Endothelial cell of umbilical vein (primary cell): ENCODE results near the gene RDH5. TPM values are rescaled to one million over a fixed set of nuclear protein-coding genes. Genes with fewer than 3 reads are reported as not detected.

ENCODE experiments used
- BruUV-seq: library from RNA; stranded (reverse); fragments of 400-500 nt; replicated peaks from 2 replicates; lab custom pipeline; 2021; lab: Mats Ljungman, UMichigan
- CTCF ChIA-PET: fragments of 300-600, 350-600 bp; sonication (Branson Sonifier 250); formaldehyde crosslinking; loops from one replicate; lab custom pipeline; 2021; ENCODE audit warnings: antibody characterized with exemption, inconsistent platforms; lab: Charles Lee
- POLR2A ChIA-PET: fragments of 300-600, 350-600 bp; sonication (Branson Sonifier 250); formaldehyde crosslinking; loops from one replicate; lab custom pipeline; 2021; ENCODE audit warnings: antibody characterized with exemption, inconsistent platforms; lab: Charles Lee
- DNase-seq: peaks from one replicate; pipeline ENCODE4 v3.0.0-alpha.2; 2011; ENCODE audit warnings: low read depth, low spot score
- FAIRE-seq: peaks from 2 replicates; lab custom pipeline; 2011; peaks lifted over from hg19 to GRCh38; lab: Jason Lieb, UNC
- H2AFZ ChIP-seq: 2 replicates; pipeline ENCODE4 v1.6.0; 2012; ENCODE audit warnings: low read depth, low read length, control low read depth, inconsistent platforms
- H3K27ac ChIP-seq: 2 replicates; pipeline ENCODE4 v1.5.1; 2011; ENCODE audit warnings: low read depth, mild to moderate bottlenecking, control low read depth, low read length, moderate library complexity; ENCODE audit not compliant: insufficient read depth
- H3K27me3 ChIP-seq, 2 experiments: 2 replicates each; pipeline versions ENCODE4 v1.6.0 to v1.6.1; 2011; ENCODE audit warnings: low read length in 2 of 2, mixed read lengths in 1 of 2; ENCODE audit not compliant: control insufficient read depth in 2 of 2, insufficient read depth in 2 of 2
- H3K36me3 ChIP-seq, 2 experiments: 2 replicates in 1 of 2; 3 replicates in 1 of 2; pipeline ENCODE4 v1.5.1; 2011; ENCODE audit warnings: low read length in 2 of 2, mild to moderate bottlenecking in 1 of 2, moderate library complexity in 1 of 2; ENCODE audit not compliant: control insufficient read depth in 2 of 2, insufficient read depth in 2 of 2; ENCODE audit errors: extremely low read depth in 1 of 2
- H3K4me1 ChIP-seq: 3 replicates; pipeline ENCODE4 v1.5.1; 2011; ENCODE audit warnings: mild to moderate bottlenecking, low read length; ENCODE audit not compliant: control insufficient read depth, insufficient read depth; ENCODE audit errors: extremely low read depth
- H3K4me2 ChIP-seq: 2 replicates; pipeline ENCODE4 v1.6.1; 2011; ENCODE audit warnings: low read length, control low read depth, mixed read lengths; ENCODE audit not compliant: insufficient read depth
- H3K4me3 ChIP-seq, 3 experiments: fragments of 200-600 bp in 1 of 3; sonication (generic), shearing (Covaris generic) in 1 of 3; replicated peaks in 1 of 3; 2 replicates each; pipeline ENCODE4 v1.5.1; 2011 to 2016; ENCODE audit warnings: control low read depth in 3 of 3, low read length in 3 of 3, mild to moderate bottlenecking in 2 of 3, inconsistent platforms in 1 of 3, low read depth in 1 of 3, moderate library complexity in 1 of 3; ENCODE audit not compliant: insufficient read depth in 1 of 3
- H3K79me2 ChIP-seq: 2 replicates; pipeline ENCODE4 v1.6.0; 2012; ENCODE audit warnings: low read length, inconsistent platforms; ENCODE audit not compliant: control insufficient read depth, insufficient read depth
- H3K9ac ChIP-seq: replicated peaks from 2 replicates; pipeline ENCODE3; 2011; ENCODE audit warnings: low read length, control low read depth; ENCODE audit not compliant: insufficient read depth; ENCODE audit errors: extremely low read depth
- H3K9me1 ChIP-seq: replicated peaks from 3 replicates; pipeline ENCODE4 v1.6.0; 2011; ENCODE audit warnings: mild to moderate bottlenecking, low read length; ENCODE audit not compliant: control insufficient read depth, insufficient read depth; ENCODE audit errors: extremely low read depth
- H3K9me3 ChIP-seq: replicated peaks from 2 replicates; pipeline ENCODE4 v1.5.1; 2012; ENCODE audit warnings: low read length, inconsistent platforms; ENCODE audit not compliant: control insufficient read depth, insufficient read depth
- H4K20me1 ChIP-seq: replicated peaks from 2 replicates; pipeline ENCODE3; 2011; ENCODE audit warnings: mild to moderate bottlenecking, low read length; ENCODE audit not compliant: control insufficient read depth, insufficient read depth; ENCODE audit errors: extremely low read depth
- CTCF ChIP-seq, 2 donors: IDR thresholded peaks; 1 replicate in 1 of 2; 2 replicates in 1 of 2; pipeline ENCODE4 v1.5.1; 2011; ENCODE audit warnings: low read length in 2 of 2, mild to moderate bottlenecking in 2 of 2, moderate library complexity in 2 of 2, control low read depth in 1 of 2, inconsistent platforms in 1 of 2, low read depth in 1 of 2; ENCODE audit not compliant: insufficient read depth in 1 of 2; ENCODE audit errors: extremely low read depth in 1 of 2
- EZH2 ChIP-seq: IDR thresholded peaks from 2 replicates; pipeline ENCODE4 v1.6.1; 2012; ENCODE audit warnings: borderline replicate concordance, low read depth, mild to moderate bottlenecking, moderate library complexity, low read length, inconsistent platforms; ENCODE audit not compliant: severe bottlenecking
- FOS ChIP-seq: IDR thresholded peaks from 2 replicates; pipeline ENCODE4 v1.6.1; 2011; ENCODE audit warnings: mild to moderate bottlenecking, low read length, moderate library complexity, borderline replicate concordance; ENCODE audit not compliant: insufficient read depth
- GATA2 ChIP-seq: IDR thresholded peaks from 2 replicates; pipeline ENCODE4 v1.7.0; 2011; ENCODE audit warnings: low read depth, mild to moderate bottlenecking, moderate library complexity, mixed read lengths, low read length; ENCODE audit not compliant: insufficient read length, insufficient read depth
- JUN ChIP-seq: IDR thresholded peaks from 2 replicates; pipeline ENCODE4 v1.6.1; 2011; ENCODE audit warnings: borderline replicate concordance, low read depth; ENCODE audit not compliant: insufficient read length, insufficient read depth
- MYC ChIP-seq: IDR thresholded peaks from one replicate; pipeline ENCODE4 v1.6.1; 2011; ENCODE audit warnings: mild to moderate bottlenecking, low read depth, low read length
- POLR2A ChIP-seq: IDR thresholded peaks from 2 replicates; pipeline ENCODE4 v1.6.1; 2012; ENCODE audit warnings: low read depth, mild to moderate bottlenecking, control low read depth, low read length
- POLR2AphosphoS5 ChIP-seq: IDR thresholded peaks from 2 replicates; pipeline ENCODE4 v1.6.1; 2012; ENCODE audit warnings: low read depth, mild to moderate bottlenecking, control low read depth, low read length, moderate library complexity; ENCODE audit not compliant: insufficient read depth
- dilution Hi-C: fragments of 300-500 bp; cut with MboI; formaldehyde crosslinking; loops from one replicate; pipeline ENCODE4 v1.15.0; 2019; ENCODE audit warnings: low sequenced_read_pairs; ENCODE audit not compliant: extremely low pct_ligation_motif_present
- intact Hi-C: fragments of 100-400 bp; cut with micrococcal nuclease; formaldehyde crosslinking; loops from one replicate; pipeline ENCODE4 v1.10.0; 2022
- polyA plus RNA-seq, 4 experiments: library from polyadenylated mRNA; depleted of rRNA in 3 of 4; stranded (reverse) in 3 of 4; unstranded in 1 of 4; fragments of >200 nt; gene quantifications; 2 replicates each; pipeline versions ENCODE4 v1.2.1 to v1.2.3, GENCODE V29; 2011 to 2012; ENCODE audit warnings: missing spikeins in 1 of 4
- total RNA-seq: library from RNA; stranded (reverse); gene quantifications from 2 replicates; pipeline ENCODE4 v1.2.3, GENCODE V29; 2021
- TF ChIP-seq, protein P1 (sequence below): IDR thresholded peaks from 2 replicates; pipeline ENCODE4 v1.6.1; 2011; ENCODE audit not compliant: insufficient read depth, insufficient read length

The RDH5 gene
- total and polyA plus RNA-seq, 2 donors (not counting 3 experiments of a cell fraction or from before 2014, with no cell fraction given): 2.7 to 3.7 TPM

DNA sequence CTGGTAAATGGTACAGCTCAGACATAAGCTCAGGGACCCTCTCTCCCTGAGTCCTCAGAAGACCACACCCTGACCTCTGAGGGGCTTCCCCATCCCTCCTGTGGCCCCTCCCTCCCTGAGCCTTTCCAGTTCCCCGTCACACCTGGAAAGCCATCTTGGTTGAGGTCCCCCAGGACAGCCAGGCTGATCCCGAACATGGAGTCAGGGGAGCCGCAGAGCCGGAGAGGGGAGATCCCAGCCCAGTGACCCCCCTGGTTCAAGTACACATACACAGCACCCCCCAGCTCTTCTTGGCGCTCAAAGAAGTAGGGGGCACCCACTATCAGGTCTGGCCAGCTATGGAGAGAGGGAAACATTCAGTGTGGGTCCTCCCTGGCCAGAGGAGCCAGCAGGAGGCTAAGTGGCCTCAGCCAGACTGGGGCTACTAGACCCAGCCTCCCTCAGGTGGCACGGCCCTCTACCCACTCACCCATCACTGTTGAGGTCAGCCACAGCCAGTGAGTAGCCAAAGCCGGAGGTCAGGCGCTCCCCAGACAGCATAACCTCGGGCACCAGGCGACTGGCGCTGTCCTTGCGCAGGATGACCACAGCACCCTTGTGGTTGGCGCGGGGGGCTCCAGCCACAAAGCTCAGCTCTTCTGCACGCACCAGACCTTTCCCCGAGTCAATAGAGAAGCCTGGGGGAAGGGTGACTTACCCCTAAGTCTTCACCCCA is 21.8 kb upstream of the RDH5 start:
- H3K4me1 ChIP-seq: no peaks in the 10 kb centered on the region
- no peak overlapping the region for H3K9ac ChIP-seq
- TF ChIP-seq FOS (no peak), GATA2 (no peak), POLR2AphosphoS5 (no peak), POLR2A (no peak), EZH2 (no peak), JUN (no peak)
- ChIA-PET POLR2A (no interaction called here), CTCF (interaction anchor here (1.2 to 2.9 kb wide), 4 partner anchors 12 to 53 kb away, joined by 3 to 15 read pairs (median 4); a partner anchor contains a TSS)
- H3K27ac ChIP-seq: no peak overlapping the region
- no peaks in the 10 kb centered on the region for H4K20me1 ChIP-seq
- intact Hi-C loops: no loop called here
- H3K9me3 ChIP-seq: no peaks in the 10 kb centered on the region
- H3K27me3 ChIP-seq: no peaks in the 10 kb centered on the region
- FAIRE-seq (no peak), DNase-seq (no peak)
- H3K9me1 ChIP-seq: no peaks in the 10 kb centered on the region
- no TSS peak for BruUV-seq
- H3K79me2 ChIP-seq: no peaks in the 10 kb centered on the region
- no peak overlapping the region for H2AFZ ChIP-seq
- dilution Hi-C loops: no loop called here
- no peak overlapping the region for H3K4me3 ChIP-seq
- no peaks in the 10 kb centered on the region for H3K36me3 ChIP-seq
- H3K4me2 ChIP-seq: no peak overlapping the region

DNA sequence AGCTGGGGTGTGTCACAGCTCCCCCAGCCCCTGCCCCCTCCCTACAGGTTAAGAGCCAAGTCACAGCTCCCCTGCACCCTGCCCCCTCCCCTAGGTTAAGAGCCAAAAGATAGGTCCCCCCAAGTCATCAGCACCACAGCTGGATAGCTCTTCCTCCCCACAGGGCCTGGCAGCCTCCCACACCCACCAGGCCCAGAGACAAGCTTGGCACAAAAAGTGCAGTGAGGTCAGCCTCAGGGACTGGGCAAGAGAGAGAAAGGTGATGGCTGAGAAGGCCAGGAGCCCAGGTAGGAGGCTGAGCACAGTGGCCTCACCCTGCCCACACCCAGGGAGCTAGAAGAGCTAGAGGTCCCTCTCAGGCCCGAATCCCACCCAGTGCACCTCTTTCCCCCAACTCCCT is 21.2 kb upstream of the RDH5 start:
- POLR2A ChIA-PET: no interaction called here
- Histone ChIP-seq H3K79me2 (no peaks in the 10 kb centered on the region), H4K20me1 (no peaks in the 10 kb centered on the region), H3K4me2 (no peak overlapping the region), H2AFZ (no peak overlapping the region), H3K27ac (no peak overlapping the region), H3K36me3 (no peaks in the 10 kb centered on the region), H3K4me3 (no peak overlapping the region), H3K4me1 (no peaks in the 10 kb centered on the region), H3K9me1 (no peaks in the 10 kb centered on the region), H3K27me3 (no peaks in the 10 kb centered on the region), H3K9ac (no peak overlapping the region), H3K9me3 (no peaks in the 10 kb centered on the region)
- dilution Hi-C loops: no loop called here
- intact Hi-C loops: no loop called here
- CTCF ChIA-PET: interaction anchor here (1.2 to 1.5 kb wide), 3 partner anchors 11 to 54 kb away, joined by 3 to 5 read pairs (median 3); a partner anchor contains a TSS
- TF ChIP-seq GATA2: no peak
- no peak for TF ChIP-seq JUN
- TF ChIP-seq POLR2AphosphoS5: no peak
- TF ChIP-seq FOS: no peak
- no peak for TF ChIP-seq EZH2
- no peak for TF ChIP-seq CTCF (IDR thresholded peaks at IDR 0.05; ENCODE audit: extremely low read depth in 1 of 2, insufficient read depth in 1 of 2, low read depth in 1 of 2, low read length in 2 of 2)
- TF ChIP-seq, protein P1, sequence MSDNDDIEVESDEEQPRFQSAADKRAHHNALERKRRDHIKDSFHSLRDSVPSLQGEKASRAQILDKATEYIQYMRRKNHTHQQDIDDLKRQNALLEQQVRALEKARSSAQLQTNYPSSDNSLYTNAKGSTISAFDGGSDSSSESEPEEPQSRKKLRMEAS: no peak
- TF ChIP-seq MYC: no peak
- no peak for TF ChIP-seq POLR2A
- no TSS peak for BruUV-seq
- FAIRE-seq (no peak), DNase-seq (no peak)
